DMS79 (cell line): ENCODE measurements around the gene CLEC20A.
A peak's percentile ranks its signal among the peaks of the same experiment; 100 is the strongest.

Source experiments
- DNase-seq: peaks from one replicate; lab custom pipeline; 2025; lab: John Stamatoyannopoulos, UW

Gene CLEC20A

DNA sequence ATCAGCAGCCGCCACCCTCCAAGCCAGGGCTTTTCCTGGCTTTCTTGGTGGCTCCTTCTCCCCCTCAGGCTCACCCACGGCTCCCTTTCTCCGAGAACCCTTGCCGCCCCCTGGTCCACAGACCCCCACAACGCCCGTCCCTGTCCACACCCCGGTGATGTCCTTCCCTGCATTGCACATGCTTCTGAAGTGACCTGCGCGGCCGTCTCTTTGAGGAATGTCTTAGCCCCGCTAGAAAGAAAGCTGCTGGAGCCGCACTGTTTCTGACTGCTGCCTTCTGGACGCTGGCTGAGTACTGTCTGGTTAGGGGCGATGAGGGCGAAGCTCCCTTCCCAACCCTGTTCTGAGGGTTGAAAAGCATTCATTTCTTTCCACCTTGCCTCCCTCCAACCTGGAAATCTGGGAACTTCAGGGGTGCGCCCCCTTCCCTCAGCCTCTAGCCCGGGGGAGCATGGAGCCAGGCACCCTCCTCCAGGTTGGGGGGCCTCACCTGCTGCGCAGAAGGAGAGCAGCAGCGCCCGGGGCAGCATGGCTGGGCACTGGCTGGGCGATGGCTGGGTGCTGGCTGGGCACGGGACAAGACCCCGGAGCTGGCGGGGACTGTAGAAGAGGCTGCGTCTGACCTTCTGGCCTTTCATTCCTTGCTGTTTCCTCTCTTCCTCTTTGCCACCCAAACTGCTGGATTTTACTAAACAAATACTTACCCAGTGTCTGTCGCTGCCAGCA, at the start of gene CLEC20A:
CLEC20A (minus strand) TSS at position 555 of the 726 bp plus-strand sequence; CDS start at position 530, 25 bp downstream.
- DNase-seq: no peak

DNA sequence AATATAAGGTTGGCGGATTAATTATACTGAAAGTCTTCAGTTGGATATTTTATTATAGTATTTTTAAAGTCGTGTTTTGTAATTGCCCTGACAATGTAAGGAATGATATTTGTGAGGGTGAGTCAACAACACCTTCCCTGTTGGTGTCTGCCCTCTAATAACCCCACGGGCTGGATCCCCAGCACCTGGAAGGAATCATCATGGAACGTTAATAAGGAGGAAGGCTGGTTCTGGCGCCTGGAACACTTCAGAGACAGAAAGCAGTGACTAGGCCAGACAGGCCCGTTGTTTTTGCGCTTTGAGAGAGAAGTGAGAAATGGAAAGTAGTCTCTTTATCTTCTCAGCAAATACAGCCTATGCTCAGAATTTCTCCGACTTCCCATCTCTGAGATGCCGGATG, 47.8 kb upstream of the CLEC20A start:
- no peak for DNase-seq

DNA sequence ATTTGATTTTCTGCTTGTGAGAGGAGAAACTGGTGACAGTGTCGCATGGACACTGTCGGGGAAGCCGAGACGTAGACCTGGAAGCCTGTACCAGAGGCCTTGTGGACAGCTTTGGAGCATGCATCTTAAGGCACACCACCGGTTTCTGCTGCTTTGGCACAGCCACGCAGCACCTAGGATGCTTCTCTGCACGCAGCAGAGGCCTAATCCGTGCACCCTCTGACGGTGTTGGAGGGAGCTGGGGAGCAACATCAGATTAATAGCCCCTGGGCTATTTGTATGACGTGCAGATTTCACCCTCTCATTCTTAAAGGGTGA, 46.5 kb upstream of the CLEC20A start:
- DNase-seq: no peak

DNA sequence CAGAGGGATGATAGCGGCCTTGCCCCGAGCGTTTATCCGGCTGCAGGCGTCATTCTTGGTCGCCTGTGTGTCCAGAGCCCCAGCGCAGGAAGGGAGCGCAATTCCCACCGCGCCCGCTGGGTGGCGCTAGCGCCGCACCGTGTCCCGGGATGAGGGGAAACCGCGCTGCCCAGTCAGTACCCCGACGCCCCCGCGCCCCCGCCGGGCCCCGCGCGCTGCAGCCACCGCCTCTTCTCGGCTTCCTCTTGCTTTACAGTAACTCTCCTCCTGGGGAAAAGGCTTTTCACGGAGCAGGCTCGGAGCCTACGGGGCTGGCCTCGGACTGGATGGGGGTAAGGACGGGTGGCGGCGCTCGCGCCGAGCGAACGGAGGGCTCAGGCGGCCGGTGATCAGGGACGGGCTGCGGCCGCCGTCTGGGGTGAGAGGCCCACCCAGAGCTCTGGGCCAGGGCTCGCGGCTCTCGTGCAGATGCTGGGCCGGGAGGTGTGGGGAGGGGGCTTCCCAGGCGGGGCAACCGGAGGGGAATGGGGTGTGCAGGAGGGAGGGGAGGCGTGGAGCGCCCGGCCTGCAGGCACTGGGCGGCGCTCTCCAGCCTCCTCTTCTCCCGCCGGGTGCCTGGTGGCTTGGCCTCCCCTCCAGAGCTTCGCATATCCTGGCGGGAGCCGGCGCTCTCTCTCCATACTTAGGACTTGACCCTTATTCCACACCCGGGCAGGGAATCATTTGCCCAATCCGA, 46.0 kb upstream of the CLEC20A start:
- DNase-seq: peak; percentile 41

DNA sequence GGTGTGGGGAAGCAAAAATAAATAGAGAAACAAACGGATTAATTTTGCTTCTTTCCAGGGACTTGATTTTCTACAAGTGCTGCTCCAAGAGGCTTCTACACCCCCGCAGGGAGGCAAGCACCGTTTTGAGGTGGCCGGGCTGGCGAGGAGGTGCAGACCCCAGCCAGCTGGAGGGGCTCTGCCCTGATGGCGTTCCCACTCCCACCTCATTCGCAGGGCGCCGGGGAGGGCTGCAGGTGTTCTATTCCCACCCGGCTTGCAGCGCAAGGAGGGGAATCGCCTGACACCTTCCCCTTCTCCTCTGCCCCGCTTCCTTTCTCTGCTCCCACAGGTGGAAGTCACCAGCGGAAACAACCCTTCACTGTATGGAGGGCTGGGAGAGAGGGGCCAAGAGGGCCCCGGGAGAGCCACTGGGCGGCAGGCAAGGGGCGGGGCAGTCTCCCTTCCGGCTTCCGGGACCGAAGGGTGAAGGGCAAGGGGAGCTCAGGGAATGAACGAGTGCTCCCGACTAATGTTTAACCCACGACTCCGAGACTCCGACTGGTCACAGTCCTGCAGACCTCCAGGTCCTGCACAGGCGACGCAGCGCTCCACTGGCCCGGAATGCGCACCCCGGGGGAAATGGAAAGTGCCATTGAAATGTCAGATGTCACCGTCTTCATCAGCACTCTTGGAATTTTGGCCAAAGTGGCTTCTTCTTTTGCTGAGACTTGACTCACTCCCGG, 45.2 kb upstream of the CLEC20A start:
- peak; percentile 32 for DNase-seq

DNA sequence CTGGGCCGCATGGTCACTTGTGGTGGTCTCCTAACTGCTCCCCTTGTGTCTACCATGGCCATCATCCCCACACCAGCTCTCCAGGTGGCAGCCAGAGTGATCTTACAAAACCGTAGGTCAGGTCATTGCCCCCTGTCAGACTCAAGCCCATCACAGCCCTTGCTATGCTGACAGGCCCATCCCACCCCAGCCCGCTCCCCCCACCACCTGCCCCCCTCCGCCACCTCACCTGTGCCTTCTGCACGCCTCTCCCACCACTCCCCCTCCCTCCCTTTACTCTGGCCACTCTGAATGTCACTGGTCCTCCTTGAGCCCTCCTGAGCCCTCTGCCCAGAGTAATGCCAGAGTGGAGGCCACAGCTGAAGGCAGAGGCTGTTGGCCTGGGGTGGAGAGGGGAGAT, 44.6 kb upstream of the CLEC20A start:
- no peak for DNase-seq

DNA sequence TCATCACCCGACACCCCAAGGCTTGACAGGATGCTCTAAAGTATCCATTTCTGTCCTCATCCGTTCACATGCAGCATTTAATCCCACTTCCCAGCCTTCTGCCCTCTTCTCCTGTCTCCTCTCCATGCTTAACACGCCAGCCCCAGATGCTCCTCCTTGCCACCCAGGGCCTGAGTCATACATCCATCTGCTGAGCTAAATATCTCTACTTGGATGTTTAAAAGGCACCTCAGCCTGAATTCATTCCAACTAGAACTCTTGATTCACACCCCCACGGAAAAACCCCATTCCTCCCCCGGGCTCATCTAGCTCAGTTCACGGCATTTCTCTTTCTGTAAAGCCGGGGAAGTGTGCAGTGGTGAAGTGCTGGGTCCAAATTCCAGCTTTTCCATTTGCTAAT, 43.9 kb upstream of the CLEC20A start:
- no peak for DNase-seq

DNA sequence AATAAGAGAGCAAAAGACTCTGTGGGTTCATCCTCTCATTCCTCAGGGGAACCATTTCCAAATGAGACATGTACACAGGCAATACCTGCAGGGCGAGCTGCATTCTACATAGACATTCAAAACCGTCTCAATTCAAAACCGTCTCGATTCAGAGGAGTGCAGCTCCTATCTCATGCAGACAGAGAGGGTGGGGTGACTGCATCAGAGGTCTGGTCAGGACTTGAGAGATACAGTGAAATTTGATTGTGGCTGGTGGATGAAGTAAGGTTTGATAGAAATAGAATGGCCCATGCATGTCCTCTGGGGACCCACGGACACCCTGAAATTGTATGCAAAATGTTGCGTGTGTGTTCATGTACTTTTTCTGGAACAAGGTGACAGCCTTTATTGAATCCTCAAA, 43.4 kb upstream of the CLEC20A start:
- DNase-seq: no peak

DNA sequence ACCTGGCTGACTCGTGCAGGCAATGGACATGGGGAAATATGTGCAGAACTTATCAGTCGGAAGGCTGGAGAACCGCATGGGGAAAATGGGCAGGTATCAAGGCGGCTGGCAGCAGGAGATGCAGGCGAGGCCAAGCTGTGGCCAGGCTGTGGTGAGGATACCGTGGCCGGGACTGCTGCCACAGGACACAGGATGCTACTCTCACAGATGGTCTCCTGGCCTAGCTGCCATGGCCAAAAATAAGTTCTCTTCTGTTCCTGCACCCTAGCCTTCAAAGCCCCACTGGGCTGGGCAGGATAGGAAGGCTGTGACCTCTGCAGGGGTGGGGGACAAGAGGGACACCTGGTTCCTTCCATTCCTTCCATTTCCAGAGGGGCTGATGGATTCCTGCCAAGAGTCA, 42.5 kb upstream of the CLEC20A start:
- DNase-seq: no peak

DNA sequence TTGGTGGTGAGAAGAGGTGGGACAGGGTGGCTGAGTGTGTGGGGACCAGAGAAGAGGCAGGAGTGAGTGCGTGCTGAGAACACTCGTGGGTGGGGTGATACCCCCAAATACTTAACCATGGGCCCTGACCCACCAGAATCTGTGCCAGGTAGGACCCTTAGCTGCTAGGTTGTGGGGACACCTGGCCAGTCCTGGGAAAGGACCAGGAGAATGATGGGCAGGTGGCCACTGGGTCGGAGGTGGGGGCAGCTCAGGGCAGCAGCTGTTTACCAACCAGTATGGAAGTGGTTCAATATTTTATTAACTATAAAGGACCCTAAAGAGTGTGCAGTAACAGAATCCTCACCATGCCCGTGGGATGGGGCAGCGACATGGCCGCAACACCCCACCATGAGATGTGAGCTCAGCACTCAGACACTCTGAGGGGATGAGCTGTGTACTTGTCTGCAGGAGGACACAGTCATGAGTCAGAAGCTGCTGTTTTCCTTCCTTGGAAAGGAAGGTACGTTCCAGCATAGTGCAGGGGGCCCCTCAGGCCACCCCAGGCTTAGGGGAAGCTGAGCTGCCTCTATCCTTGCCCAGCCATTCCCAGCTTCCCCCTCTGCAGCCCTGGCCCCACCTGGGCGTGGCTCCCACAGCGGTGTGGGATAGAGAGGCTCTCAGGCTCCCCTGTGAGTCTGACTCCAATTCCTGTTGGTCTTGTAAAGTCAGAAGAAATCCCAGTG, 41.6 kb upstream of the CLEC20A start:
- DNase-seq: no peak

DNA sequence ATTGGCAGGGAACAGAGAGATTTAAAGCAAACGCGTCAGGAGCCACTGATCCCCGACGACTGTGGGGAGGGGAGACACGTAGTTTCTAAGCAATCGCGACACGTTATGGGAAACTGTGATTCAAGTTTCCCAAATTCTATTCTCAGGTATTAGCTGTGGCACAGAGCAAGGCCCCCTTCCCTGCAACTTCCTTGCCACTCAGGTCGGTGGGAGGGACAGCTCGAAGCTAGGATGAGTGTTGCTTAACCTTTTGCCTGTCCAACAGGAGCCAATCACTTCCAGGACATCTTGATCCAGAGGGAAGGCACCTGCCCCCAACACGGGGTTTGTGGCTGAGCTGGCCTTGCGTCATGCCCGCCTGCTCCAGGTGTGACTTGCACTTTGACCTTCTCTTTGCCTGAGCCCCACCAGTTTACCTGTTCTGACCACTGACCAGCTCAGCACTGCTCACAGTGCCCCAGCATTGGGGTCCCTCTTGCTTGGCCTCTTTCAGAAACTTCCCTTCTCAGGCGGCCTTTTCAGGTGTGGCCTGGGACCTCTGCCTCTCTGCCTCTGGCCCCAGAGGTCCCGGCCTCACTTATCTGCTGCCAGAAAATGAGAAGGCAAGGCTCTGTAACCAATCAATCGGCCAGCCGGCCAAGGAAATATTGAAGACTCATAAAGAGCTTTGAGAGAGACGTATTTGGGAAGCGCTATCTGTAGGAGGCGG, 40.8 kb upstream of the CLEC20A start:
- no peak for DNase-seq

DNA sequence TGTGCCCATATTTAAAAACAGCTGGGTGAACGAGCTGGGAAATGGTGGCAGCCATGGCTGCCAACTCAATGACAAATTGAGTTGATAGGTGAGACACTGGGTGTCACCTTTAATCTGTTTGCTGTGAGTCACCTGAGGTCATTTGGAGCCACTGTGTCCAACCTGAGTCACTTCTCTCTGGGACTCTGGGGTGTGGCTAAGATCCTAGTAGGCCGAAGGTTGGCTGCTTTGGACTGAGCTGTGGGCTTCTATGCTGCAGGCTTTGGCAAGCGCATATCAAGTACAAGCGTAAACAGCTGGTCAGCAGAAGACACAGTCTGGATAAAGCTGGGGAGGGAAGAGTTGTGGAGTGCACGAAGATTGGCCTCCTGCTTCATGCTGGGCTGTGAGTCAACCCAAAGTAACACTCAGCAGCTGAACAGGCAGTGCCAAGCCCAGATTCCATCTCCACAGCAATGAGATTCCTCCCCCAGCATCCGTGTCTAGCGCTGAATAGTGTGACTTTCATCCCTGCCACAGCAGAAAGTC, 40.1 kb upstream of the CLEC20A start:
- DNase-seq: no peak

DNA sequence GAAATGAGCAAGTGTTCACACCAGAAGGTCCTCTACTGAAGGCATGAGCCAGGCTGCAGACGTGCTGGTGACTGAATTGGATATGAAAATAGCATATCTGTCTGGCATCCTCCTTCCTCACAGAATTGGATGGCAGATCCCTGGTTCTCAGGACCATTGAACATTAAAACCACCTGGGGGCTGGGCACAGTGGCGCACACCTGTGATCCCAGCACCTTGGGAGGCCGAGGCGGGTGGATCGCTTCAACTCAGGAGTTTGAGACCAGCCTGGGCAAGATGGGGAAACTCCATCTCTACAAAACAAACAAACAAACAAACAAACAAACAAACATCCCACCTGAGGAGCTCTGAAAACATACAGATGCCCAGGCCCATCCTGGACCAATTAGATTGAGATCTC, 39.6 kb upstream of the CLEC20A start:
- DNase-seq: no peak

DNA sequence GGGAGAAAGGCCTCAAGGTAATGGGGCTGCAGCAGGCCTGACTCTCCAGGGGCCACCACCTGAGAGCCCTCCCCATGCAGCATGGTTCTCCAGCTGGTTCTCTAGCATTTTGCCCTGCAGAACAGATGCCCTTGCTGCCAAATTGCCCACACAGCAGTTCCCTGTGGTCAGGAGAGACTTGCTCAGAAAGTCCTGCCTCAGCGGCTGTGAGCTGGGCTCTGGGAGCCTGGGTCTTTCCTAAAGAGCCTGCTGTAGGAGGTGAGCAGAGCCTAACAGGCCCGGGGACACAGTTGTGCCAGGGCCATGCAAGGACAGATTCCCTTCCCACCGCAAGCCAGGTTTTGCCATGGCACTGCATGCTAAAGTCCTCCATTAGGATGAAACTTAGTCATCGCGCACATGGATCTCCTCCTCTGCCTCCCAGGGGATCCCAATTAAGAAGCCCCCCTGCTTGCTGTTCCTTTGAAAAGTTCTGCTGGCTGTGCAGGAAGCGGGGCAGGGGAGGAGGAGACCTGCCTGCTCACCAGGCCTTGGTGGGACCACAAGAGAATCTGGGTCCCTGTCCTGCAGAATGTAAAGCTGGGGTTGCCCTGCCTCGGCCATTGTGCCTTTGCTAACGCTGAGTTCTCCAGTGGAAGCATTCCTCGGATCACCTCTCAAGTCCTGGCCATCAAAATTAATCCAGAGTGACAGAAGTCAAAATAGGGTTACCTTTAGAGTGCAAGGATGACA, 37.5 kb upstream of the CLEC20A start:
- DNase-seq: no peak

DNA sequence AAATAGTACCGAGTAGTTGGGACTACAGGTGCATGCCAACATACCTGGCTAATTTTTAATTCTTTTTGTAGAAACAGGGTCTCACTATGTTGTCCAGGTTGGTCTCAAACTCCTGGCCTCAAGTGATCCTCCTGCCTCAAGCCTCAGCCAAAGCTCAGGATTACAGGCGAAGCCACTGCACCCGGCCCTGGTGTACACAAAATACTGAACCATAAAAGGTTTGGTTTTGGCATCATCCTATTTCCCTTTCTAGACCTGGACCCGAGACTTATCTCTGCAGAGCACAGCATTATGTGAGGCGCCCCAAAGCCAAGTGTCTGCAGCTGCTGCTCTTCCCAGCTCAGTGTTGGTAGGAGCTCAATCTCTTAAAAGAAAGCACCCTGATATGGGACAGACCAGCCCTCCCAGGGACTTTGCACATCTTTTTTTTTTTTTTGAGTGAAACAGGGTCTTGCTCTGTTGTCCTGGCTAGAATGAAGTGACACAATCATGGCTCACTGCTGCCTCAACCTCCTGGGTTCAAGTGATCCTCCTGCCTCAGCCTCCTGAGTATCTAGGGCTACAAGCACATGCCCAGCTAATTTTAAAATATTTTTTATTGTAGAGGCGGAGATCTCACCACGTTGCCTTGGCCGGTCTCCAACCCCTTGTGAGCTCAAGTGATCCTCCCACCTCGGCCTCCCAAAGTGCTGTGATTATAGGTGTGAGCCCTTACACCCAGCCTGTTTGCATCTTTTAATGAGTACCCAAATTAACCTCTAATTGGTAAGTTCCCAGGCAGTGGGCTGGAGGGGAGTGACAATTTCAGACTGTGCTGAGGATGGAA, 36.6 kb upstream of the CLEC20A start:
- DNase-seq: no peak

DNA sequence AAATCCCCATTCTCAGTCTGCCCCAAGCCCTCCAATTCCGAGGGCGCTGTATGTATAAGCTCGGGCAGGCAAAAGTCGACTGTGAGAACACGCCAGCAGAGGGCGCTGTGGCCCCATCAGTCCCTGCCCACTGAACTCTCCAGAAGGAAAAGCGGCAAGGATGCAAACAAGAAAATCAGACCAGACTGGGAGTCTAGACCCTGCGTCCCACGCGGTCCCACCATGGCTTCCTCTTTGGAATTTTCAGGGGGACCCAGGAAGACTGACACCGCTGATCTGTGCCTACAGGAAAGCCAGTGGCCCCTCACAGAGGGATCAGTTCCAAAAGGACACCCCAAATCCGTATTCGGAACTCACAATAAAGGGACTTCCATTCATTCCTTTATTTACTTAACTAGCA, 35.6 kb upstream of the CLEC20A start:
- no peak for DNase-seq

DNA sequence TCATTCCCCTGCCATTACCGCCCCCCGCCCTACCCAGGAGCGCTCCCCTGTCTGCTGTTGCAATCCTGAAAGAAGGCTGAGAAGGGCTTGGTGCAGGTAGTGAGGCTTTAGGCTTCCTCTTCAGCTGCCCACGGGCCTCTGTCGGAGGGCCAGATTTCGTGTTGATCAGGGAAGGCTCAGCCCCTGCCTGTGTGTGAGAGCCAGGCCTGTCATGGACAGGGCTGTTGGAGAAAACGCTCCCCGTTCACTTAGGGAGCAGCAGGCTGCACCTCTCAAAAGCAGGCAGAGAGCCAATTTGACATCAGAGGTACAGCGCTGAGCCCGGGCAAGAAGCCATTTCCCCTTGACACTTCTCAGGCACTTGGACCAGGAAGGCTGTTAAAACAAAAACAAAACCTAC, 35.1 kb upstream of the CLEC20A start:
- DNase-seq: peak; percentile 72

DNA sequence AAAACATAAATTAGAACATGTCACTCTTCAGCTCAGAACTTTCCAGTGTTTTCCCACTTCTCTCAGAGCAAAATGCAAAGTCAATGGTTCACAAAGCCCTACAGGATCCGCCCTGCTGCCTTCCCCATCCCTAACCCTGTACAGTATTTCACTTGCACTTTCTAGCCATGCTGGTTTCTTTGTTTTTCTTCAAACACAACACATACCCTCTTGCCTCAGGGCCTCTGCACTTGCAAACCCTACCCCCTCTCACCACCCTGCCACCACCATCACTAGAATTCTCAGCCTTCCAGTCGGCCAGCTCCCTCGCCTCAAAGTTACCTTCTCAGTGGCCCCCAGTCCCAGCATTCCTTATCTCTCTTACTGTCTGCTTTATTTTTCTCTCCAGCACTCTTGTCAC, 33.7 kb upstream of the CLEC20A start:
- DNase-seq: no peak

DNA sequence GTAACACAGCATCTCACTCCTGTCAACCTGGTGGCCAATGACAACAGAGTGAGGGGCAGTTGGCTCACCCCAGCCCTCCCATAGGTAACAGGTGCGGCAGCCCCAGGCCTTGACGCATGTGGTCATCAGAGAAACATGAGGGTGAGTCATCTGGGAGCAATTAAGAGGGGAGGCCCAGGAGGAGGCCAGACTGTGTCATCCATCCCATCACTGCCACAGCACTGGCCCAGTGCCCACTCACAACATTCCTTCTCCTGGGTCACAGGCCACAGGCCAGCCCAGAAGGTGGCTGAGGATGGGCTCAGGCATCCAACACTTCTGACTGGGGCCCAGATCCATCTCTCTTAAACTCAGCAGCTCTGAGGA, 33.3 kb upstream of the CLEC20A start:
- DNase-seq: no peak

DNA sequence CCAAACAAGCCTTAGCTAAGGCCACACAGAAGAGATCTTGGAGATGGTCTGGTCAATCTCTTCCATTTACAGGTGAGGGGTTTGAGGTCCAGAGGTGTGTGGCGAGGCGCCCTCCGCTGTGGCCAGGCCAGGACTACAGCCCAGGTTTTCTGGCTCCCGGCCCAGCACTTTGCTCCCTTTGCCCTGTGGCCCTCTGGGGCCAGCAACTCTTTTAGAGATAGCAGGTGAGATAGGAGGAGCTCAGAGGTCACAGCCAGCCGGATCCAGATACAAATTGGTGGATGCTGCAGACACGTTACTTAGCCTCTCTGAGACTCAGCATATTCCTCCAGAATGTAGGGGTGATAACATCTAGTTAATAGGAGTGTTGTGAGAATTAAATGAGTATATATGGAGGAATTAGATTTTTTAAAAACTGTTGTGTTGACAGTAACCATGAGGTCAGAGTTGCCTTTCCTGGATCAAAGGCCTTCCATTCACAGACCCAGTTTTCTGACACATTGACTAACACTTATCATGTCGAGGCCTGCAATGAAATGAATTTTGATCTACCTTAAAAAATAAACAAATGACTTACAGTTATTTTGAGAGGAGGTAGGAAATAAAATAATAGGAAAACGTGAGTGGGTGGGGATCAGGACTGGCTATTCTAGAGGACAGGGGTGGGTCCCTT, 32.7 kb upstream of the CLEC20A start:
- DNase-seq: no peak
